HG02884 (cell line): ENCODE results near the gene RRAD.
"Not testable (repeated sequence)": the region's sequence is repeated elsewhere in the genome, so short reads cannot be mapped to it uniquely, and the experiment has no call there.

Experiments
- ATAC-seq: cut with Tn5 transposase; IDR thresholded peaks from one replicate; pipeline ENCODE4 v1.9.1; 2021; ENCODE audit warnings: mild to moderate bottlenecking, moderate library complexity; ENCODE audit not compliant: unreplicated experiment

Gene RRAD

DNA sequence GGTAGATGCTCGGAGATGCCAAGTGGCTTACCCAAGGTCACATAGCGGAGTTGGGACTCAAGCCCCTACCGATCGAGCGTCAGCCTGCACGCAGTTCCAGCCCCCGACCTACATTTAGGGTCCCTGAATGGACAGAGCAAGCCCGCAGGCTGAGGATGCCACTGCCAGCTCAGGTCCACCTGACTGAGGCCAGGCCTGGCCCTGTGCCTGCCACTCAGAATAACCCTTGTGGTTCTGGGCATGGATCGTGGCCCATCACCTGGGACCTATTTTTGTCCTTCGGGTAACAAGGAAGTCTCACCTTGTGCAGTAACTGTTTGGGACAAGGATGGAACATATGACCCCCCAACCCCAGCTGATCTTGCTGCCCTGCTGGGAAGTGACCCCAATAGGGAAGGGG lies 23.7 kb downstream of the RRAD start:
- no peak for ATAC-seq

DNA sequence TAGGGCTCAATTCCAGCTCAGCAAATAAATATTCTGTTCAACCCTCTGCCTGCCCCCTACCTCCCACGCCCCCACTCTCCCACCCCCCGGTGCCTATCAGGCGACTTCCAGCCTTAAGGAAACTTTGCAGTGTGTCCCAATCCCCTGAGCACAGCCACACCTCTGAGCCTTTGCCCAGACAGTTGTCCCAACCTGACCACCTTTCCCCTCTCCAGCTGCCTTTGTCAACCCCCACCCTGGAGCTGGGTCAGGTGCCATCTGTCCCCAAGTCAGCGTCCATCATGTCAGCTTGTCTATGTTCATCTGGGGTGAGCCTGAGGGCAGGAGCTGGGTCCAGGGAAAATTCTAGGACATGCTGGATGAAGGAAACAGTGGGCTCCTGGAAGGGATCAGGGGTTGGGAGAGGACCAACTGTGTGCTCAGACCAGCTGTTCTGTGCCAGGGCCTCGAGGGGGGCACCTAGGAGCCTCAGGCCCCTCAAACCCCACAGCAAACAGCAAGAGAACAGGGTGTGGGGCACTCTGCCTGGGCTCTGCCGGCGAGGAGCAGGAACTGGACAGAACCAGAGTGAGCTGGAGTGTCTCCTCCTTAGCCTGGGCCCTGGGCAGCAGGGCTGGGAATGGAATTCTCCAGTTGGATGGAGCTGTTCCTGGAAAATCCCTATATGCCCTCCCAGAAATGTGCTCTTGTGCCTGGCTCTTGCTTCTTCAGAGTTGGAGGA lies 24.5 kb downstream of the RRAD start:
- ATAC-seq, result no peak

DNA sequence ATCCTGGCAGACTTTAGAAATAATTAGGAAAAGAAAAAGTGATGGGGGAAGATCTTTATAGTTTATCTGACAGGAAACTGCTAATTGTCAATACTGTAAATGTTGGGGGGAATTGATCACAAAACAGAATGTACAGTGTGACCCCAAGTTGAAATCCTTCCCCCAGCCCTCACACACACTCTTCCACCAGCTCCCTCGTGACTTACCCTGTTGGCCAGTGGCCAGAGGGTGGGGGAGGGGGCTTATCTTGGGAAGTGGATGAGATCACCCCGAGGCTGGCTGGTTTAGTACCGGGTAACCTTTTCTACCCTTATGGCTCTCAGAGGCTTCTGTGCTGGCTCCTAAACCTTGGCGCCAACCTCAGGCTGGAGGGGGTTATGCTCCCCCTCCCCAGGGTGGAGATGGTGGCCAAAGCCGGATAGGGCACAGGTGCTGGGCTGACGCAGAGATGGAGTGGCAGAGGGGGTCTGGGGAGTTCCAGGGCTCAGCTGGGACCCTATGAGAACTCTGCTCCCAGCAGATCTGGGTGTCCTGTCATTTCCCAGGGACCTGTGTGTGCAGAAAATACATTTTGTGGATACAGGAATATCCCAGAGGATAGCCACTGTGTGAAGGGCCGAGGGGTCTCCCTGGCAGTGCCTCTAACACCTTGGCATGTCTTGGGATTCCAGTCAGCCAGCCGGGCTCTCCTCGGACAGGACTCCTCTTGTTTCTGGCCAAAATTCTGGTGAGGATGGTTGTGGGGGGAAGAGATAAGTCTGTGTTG lies 25.2 kb downstream of the RRAD start:
- no peak for ATAC-seq

DNA sequence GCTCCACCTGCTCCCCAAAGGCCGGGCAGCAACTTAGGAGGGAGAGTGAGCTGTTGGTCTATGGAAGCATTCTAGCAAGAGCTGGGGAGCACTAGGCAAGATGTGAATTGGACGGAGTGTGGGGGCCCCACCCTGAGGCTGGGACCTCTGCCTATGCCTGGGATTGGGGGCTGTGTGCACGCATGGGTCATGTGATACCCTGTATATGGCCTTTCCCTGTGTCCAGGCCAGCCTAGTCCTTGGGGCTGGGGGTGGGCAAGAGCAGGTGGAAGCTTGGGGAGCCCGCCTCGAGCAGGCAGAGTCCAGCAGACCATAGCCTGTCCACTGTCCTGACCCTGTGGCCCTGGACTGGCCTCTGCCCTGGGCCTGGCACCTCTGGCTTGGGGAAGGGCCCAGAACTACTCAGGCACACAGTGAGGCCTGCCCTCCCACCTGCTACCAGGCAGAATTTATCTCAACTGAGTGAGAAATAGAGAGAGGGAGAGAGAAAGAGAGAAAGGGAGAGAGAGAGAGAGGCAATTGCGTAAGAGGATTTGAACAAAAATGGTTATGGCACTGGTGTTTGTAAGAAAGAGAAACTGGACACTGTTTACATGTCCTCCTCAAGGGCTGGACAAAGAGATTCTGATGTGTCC lies 25.9 kb downstream of the RRAD start:
- ATAC-seq, result no peak

DNA sequence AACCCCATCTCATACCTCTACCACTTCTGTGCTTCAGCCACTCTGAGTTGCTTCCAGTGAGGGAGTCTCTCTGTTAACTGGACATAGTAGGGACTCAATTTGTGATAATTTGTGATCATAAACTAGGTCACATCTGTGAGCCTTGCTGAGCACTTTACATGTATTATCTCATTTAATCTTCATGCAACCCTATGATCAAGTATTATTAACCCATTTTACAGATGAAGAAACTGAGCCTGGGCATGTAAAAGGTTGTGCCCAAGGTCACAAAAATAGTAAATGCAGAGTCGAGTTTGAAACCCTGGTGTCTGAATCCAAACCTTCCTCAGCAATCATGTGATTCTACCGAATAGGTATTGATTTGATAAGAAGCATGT lies 26.4 kb downstream of the RRAD start:
- no peak for ATAC-seq

DNA sequence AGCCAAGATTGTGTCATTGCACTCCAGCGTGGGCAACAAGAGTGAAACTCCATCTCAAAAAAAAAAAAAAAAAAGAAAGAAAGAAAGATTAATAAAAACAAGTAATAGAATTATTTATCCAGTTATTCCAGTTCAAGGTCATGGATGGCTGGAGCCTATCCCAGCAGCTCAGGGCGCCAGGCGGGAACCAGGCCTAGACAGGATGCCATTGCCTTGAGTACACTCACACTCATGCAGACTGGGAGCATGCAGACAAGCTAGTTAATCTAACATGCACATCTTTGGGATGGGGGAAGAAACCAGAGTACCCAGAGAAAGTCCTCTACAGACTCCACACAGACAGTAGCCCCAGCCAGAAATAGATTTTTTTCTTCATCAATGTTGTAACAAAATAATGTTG lies 27.1 kb downstream of the RRAD start:
- no peak for ATAC-seq

DNA sequence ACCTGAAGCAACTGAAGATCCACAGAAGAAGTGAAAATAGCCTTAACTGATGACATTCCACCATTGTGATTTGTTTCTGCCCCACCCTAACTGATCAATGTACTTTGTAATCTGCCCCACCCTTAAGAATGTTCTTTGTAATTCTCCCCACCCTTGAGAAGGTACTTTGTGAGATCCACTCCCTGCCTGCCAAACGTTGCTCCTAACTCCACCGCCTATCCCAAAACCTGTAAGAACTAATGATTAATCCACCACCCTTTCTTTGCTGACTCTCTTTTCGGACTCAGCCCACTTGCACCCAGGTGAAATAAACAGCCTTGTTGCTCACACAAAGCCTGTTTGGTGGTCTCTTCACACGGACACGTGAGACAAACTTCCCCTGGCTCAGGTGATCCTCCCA lies 28.7 kb downstream of the RRAD start:
- ATAC-seq, result not testable (repeated sequence)

DNA sequence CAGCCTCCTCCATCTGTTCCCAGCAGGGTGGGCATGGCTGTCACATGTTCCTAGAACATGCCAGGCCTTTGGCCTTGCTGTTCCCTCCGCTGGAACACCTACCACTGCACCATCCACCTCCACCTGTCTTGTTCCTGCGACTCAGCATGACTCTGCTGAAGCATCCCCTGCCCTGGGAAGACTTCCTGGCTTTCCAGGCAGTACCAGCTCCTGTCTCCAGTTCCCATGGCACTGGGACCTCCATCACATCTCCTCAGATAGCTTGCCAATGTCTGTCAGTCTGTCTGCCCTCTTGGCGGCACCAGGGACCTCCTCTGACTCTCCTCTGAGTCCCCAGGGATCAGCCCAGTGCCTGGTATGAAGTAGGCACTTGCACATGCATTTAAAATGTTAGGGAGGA lies 29.3 kb downstream of the RRAD start:
- ATAC-seq, result no peak

DNA sequence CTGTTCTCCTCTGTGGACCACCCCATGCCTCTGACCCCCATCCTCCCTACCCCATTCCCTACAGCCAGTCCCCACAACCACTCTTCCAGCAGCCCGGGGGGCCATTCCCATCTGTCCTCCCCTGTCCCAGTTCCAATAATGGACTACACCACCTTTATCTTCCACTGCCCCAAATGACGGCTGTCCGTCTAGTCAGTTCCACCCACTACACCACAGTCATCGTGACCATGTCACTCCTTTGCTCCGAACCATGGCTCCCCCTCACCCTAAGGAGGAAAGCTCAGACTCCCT lies 29.7 kb downstream of the RRAD start:
- ATAC-seq, result no peak

DNA sequence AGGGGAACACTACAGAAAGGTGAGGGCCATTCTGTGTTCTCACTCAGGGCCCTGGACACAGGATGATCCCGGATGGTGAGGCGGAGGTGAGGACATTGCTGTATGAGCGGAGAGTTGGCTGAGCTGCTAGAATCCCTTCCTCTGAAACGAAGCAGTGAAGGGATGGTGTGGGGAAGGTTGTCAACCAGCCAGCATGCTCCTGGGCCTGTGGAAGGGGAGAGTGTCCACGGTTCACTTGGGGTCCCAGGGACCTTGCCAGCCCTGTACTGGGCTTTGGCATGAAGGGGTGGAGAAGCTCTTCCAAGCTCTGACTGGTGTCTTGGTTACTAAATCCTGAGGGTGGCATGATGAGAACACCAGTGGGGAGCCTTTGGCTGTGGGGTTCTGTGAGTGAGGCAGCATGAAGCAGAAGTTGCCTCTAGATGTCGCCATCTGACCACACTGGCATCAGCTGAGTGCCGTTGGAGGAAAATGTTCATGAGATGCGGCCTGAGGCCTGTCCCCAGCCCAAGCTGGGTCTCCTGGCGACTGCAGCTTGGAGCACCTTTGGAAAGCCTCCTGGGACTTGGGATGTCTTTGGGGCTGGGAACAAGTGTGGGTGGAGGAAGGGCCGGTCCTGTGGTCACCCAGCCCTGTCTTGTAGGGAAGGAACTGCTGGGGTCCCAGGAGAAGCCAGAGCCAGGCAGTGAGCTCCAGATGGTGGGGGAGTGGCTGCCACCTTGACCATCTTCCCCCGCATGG lies 30.2 kb downstream of the RRAD start:
- no peak for ATAC-seq

DNA sequence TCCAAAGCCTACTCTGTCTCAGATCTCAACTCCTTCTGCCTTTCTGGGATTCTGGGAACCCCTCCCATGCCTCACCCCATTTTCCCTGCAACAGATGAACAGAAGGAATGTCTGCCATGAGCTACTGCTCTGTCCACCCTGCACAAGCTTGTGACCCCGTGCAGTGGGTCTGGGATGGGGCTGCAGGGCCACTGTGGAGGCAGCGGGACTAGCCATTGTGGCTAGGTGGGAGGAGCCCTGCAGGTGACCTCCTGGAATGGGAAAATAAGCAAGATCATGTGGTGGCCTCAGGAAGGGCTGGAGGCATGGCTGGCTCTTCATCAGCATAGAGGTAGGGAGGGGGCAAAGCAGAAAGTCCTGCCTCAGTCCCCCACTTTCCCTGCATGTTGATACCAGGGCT lies 31.3 kb downstream of the RRAD start:
- no peak for ATAC-seq

DNA sequence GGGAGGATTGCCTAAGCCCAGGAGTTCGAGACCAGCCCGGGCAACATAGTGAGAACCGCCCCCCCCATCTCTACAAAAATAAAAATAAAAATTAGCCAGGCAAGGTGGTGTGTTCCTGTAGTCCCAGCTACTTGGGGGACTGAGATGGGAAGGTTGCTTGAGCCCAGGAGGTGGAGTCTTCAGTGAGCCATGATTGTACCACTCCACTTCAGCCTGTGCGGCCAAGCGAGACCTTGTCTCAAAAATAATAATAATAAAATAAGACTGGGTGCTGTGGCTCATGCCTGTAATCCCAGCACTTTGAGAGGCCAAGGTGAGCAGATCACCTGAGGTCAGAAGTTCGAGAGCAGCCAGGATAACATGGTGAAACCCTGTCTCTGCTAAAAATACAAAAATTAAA lies 33.5 kb downstream of the RRAD start:
- no peak for ATAC-seq

DNA sequence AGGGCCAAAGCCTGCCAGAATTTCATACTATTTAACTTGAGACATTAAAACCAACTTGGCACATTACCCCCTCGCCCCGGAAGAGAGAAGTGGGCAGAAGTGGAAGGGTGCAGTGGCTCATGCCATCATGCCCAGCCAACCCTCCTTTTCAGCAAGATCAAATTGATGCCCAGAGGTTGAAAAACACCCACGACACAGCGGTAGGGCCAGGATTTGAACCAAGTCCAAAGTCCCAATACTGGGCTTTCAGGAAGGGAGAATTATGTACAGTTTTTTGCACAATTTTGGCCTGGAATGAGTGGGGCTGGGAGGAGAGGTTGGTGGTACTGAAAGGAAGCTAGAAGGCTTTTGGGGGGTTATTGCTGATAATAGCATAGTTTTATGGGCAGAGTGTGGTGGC lies 34.0 kb downstream of the RRAD start:
- no peak for ATAC-seq

DNA sequence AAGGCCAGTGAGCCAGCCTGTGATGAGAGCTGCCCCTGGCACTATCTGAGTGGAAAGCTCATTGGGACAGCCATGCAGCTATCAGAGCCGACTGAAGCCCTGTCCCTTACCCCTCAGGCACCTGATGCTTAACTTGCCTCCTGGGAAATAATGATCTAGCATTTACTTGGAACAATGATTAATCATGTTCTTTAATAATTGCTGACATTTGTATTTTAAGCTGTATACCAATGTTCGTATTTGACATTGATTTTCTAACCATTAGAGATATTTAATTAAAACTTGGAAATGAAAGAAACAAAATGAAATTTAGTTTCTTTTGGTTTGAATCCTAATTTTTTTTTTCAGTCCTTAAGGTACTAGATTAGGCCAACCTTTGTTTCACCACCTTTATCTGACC lies 34.5 kb downstream of the RRAD start:
- no peak for ATAC-seq

DNA sequence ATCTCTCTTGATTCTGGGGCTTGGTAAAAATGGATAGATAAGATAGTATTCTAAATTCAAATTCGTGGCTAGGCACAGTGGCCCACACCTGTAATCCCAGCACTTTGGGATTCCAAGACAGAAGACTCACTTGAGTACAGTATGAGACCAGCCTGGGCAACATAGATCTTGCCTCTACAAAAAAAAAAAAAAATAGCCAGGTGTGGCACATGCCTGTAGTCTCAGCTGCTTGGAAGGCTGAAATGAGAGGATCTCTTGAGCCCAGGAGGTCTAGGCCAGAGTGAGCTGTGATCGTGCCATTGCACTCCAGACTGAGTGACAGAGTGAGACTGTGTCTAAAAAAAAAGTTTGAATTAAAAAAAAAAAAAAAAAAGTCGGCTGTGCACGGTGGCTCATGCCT lies 35.7 kb downstream of the RRAD start:
- ATAC-seq, result no peak

DNA sequence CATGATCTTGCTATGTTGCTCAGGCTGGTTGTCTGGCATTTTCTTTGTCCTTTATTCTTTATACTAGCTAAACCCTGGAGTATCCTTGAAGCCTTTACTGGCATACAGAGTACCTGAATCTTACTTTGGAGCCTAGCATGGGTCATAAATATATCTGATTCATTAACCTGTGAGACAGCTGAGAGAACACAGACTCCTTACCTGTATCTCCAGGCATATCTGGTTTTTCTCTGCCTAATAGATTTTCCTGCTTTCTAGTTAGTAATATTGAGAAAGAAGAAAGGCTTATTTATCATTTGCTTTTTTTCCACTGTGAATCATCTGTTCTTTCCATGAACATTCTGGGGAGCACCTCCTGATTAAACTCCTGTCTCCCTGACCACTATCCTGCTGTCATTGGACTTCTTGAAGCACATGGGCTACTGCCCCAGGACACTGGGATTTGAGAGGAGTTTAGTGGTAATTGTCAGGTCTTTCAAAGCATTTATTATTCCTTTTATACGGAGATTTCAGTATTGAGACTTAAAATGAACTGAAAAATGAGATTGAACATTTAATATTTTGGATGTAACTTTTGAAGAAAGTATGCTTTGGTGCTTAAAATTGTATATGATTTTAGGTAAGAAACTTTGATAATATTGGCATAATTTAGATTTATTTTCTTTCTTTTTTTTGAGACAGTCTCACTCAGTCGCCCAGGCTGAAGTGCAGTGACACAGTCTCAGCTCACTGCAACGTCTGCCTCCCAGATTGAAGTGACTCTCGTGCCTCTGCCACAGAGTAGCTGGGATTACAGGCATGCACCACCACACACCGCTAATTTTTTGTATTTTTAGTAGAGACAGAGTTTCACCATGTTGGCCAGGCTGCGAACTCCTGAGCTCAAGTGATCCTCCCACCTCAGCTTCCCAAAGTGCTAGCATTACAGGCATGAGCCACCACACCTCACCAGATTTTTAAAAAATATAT lies 36.4 kb downstream of the RRAD start:
- no peak for ATAC-seq

DNA sequence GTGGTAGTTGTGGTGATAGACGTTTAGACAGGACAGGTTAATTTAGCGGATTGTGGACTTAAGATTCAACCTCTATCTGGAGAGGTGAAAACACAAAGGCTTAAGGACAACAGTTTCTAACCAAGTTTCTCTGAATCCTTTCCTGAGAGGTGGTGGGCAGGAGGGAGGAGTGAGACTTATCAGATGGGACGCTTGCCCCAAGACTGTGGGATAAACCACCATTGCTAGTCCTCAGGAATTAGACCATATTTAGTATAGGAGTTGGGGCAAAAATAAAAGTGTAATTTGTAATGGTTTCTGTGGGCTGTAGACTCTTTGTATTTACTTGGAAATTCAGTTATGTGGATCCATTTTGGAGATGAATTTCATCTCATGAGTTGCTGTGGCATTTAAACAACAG lies 38.4 kb downstream of the RRAD start:
- ATAC-seq, result no peak

DNA sequence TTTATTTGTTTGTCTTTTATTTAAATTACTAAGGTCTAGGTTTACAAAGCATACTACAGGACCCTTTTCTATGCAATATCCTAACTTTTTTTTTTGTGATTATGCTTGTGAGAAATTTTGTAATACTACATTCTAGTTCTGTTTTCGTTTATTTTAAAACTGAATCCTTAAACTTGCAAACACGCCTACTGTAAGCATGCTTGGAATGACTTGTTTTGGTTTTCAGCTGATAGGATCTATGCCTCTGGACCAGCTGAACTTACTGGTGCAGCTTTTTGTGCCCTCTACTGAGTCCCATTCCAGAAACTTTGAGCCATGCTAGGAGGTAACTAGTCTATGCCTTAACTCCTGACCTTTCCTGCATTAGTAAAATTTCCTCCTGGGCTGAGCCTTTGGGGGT lies 39.0 kb downstream of the RRAD start:
- ATAC-seq, result no peak

DNA sequence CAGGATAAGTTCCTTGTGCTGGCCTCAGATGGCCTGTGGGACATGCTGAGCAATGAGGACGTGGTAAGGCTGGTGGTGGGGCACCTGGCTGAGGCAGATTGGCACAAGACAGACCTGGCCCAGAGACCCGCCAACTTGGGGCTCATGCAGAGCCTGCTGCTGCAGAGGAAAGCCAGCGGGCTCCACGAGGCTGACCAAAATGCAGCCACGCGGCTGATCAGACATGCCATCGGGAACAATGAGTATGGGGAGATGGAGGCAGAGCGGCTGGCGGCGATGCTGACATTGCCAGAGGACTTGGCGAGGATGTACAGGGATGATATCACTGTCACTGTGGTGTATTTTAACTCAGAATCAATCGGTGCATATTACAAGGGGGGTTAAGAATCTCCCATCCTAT lies 39.8 kb downstream of the RRAD start:
- no peak for ATAC-seq

DNA sequence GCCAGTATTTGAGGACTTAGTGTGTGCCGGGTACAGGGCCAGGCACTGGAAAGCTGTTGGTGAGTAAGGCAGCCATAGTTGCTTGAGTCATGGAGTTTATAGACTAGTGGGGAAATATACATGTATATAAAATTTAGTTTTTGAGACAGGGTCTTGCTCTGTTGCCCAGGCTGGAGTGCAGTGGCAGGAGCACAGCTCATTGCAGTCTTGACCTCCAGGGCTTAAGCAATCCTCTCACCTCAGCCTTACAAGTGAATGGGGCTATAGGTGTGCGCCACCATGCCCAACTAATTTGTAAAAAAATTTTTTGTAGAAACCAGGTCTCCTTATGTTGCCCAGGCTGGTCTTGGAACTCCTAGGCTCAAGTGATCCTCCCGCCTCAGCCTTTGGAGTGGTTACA lies 42.6 kb downstream of the RRAD start:
- no peak for ATAC-seq
